HG03025 (cell line): ENCODE results near the gene S100A16.
A peak's percentile ranks its signal among the peaks of the same experiment; 100 is the strongest.

ENCODE experiments used
- ATAC-seq: cut with Tn5 transposase; IDR thresholded peaks from one replicate; pipeline ENCODE4 v1.9.1; 2021; ENCODE audit warnings: mild to moderate bottlenecking, moderate library complexity; ENCODE audit not compliant: unreplicated experiment, low FRiP score

S100A16 gene

DNA sequence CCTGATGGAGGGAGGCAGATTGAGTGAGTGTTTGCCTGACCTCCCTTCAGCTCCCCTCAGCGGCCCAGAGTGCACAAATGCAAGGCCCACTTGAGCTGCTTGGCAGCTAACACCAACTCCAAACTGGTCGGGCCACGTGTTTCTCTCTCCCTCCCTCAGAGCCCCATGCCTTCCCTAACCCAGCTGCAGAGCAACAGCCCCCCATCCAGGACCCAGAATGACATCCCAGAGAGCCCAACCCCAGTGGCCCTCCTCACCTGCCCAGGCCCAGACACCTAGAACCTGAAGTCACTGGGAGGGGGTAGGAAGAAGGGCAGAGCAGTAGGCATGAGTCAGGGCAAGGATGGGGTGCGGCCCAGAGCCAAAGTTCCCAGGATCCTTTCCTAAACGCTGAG lies 4.0 kb upstream of the S100A16 start:
- ATAC-seq: no peak

GRCh38 chr1:153616144-153616916 lies 3.4 kb upstream of the S100A16 start, which contains the start of gene S100A14:
S100A14 (minus strand) TSS chr1:153616325; CDS start chr1:153615858, 467 bp downstream.
- no peak for ATAC-seq

DNA sequence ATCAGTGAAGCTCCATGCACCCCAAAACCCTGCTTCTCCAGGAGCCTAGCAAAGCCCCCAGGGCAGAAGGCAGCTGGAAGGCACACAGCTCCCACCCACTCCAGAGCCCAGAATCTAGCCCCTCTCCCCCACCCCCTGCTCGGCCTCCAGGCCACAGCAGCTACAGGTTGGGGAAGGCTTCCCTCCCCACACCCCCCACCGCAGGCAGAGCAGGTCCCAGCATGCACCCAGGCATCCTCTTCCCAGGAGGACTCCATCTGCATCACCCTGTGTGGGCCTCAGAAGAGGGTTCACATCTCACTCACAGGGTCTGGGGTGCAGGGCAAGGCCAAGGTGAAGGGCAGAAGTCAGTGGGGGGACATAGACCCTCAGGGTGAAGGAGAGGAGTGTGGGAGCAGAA lies 2.5 kb upstream of the S100A16 start:
- ATAC-seq: no peak

DNA sequence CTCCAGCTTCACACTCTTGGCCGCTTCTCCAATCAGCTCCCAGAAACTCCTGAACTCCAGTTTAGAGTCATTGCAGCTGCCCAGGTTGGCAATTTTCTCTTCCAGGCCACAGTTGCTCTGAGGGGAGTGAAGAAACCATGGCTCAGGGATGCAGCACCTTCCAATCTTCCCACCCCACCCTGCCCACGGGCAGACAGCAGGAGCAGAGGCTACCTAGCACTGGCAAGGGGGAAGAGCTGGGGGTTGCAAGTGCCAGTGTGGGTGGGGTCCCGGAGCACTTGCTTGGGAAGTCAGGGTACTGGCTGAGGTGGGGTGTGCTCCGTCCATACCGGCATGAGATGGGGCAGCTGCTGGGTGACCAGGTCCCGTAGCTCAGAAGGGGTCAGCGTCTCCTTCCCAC lies 2.0 kb upstream of the S100A16 start:
- ATAC-seq: no peak

DNA sequence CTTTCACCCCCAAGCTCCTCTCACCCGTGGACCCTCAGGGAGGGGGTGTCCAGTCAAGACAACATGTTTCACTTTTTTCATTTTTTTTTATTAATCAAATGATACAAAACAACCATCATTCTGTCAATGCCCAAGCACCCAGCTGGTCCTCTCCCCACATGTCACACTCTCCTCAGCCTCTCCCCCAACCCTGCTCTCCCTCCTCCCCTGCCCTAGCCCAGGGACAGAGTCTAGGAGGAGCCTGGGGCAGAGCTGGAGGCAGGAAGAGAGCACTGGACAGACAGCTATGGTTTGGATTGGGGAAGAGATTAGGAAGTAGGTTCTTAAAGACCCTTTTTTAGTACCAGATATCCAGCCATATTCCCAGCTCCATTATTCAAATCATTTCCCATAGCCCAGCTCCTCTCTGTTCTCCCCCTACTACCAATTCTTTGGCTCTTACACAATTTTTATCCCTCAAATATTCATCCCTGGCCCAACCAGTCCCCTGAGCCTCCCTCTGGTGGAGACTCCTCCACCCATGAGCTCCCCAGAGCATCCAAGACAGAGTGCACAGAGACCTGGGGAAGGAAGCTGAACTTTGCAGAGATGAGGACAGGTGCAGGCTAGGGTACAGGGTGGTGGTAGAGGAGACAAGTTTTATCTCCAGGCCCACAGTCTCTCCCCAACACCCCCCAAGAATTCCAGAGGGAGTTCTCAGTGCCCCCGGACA lies 1.4 kb upstream of the S100A16 start:
- no peak for ATAC-seq

DNA sequence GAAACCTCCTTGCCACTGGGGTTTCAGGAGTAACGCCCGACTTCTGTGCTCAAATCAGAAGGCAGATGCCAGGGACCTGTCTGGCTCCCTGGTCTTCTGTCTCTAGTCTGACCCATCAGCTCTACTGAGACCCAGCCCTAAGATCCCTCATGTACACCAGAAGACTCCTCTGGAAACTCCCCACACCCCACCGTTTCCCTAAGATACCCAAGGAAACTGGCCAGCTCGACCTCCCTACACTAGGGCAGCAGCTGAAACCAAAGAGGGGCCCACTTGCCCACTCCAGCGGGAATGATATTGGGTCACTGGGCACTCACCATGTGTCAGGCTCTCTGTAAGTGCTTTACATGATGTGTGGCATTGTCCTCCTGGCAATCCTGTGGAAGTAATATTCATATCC lies 469 bp upstream of the S100A16 start:
- ATAC-seq: no peak

GRCh38 chr1:153612111-153612754 lies 704 bp downstream of the S100A16 start:
- no peak for ATAC-seq

DNA sequence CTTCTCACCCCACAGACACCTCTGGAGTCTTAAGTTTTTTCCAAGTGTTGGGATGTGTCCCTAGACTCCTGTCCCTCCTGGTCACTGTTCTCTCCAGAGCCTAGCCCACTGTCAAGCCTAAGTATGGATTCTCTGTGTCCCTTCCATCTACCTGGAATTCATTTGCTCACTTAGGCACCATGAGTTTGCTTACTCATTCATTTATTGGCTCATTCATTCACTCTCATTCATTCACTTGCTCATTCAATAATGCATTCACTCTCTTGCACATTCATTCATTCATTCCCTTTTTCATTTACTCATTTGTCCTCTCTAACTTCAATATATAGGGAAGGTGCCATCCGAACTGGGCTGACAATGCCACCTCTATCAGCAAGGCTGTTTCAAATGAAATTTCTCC lies 1.6 kb downstream of the S100A16 start:
- ATAC-seq: no peak

DNA sequence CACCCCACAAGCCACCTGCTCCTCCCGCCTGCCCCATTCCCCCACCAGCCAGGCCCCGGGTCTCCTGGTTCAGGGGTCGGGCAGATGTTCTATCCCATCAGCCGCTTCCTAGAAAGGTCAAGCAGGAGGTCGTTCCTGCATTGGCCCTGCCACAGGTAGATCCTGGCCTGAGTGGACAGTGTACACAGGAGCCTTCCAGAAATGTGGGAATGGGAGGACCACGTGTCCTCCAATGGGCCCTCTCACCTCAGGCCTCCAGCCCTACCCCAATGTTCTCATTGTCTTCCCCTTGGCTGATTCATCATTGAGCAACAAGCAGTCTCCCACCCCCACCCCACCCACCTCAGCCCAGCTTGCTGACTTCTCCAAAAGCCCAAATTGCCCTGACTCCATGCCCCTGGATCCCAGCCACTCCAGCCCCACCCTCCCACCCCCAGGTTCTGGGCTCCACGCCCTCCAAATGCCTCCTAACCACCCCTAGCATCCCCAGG lies 2.1 kb downstream of the S100A16 start:
- ATAC-seq: no peak

GRCh38 chr1:153610334-153610733 lies 2.6 kb downstream of the S100A16 start:
- ATAC-seq: no peak

DNA sequence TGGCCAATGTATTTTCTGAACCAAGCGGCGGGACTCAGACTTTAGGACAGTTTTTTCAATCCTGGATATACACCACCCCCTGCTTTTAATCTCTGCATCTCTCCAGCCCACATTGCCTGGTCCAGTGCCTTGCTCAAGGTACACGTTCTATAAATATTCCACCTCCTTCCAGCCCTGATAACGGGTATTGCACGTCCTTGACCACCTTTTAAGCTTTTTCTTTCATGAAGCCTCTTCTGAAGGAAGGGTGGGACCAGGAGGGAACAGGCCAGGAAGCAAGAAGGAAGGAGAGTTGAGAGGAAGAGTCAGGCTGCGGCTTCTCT lies 3.4 kb downstream of the S100A16 start:
- no peak for ATAC-seq

DNA sequence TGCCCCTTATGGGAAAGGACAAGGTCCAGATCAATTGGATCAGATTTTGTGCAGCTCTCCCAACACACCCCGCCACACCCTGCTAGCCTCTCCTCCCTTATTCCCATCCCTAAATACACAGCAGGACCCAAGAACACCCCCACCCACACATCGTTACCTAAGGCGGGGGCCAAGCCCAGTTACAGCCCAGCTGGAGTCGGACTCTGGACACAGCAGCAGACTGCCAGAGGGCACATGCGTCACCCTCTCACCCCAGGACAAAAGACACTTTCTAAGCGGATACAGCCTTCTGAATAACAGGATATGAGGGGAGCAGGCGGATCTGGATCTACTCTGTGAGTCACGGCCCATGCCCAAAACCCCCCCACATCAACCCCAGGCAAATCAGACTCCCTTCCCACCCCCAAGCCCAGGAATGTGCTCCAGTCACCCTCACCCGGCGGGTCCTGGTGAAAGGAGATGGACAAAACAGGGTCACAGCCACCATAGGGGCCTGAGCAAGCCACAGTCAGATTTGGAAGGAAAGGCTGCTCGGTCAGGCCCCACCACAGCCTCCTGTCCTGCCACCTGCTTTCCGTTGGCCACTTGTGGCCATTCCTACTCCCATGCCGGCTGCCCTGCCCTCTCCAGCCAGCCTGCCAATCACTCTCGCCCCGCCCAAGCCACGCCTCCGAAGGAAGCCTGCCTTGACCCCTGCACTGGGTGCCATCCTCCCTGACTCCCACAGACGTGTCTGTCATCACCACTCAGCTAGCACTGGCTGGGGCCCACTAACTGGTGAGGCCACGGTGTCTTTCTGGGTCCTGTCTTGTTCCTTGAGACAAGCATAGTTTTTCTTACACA lies 4.0 kb downstream of the S100A16 start:
- no peak for ATAC-seq

DNA sequence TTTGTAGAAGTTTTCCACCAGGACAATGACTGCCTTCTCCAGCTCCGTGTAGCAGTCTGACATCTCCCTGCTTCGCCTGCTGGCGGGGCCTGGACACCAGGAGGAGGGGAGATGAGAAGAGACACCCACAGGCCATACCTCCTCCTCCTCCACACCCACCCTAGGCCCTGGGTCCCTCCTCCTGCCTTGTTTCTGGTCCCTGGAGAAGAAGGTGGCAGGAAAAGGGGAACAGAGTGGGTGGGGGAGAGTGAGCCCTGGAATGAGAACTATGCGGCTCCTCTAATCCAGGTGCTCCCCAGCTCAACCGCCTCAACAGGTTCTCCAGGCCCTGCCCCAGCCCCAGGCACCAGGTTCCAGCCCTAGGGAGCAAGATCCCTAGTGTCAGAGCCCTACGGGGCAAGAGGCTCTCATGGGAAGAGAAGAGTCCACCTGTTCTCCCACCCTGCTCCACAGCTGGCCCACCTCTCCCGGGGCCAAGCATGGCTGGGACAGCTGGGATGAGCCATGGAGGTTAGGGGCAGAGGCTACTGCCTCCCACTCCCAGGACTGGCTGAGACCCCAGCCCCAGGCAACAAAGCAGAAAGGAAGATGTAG lies 4.8 kb downstream of the S100A16 start:
- no peak for ATAC-seq

DNA sequence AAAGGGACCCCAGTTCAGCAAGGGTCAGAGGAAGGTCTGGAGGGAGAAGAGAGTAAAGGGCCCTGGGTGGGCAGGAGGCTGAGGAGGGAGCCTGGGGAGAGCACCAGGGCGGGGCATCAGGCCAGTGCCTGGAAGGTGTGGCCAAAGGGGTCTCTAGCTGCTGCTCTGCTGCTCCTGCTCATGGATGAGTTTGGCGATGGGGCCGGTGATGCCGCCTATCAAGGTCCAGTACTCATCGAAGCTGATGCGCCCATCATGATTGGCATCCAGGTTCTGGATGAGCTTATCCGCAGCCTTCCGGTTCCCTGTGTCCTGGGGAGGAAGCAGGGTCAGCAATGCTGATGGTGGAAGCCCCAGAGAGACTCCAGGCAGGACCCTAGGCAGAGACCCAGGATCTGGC lies 5.6 kb downstream of the S100A16 start:
- ATAC-seq: no peak

DNA sequence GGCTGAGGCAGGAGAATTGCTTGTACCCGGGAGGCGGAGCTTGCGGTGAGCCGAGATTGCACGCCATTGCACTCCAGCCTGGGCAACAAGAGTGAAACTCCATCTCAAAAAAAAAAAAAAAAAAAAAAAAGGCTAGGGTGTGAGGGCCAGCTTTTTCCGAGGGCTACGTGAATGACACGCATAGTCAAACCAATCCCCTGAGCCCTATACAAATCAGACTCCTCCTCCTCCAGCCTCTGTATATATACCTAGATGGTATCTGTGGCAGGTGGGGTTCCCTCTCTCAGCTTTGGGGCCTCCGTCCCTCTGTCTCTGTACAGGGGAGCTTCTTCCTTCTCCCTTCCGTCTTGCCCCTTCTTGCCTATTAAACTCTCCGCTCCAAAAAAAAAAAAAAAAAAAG lies 6.7 kb downstream of the S100A16 start:
- ATAC-seq: no peak

- ATAC-seq: no peak
Measured at GRCh38 chr1:153602749-153603148, 10.2 kb downstream of the S100A16 start.

DNA sequence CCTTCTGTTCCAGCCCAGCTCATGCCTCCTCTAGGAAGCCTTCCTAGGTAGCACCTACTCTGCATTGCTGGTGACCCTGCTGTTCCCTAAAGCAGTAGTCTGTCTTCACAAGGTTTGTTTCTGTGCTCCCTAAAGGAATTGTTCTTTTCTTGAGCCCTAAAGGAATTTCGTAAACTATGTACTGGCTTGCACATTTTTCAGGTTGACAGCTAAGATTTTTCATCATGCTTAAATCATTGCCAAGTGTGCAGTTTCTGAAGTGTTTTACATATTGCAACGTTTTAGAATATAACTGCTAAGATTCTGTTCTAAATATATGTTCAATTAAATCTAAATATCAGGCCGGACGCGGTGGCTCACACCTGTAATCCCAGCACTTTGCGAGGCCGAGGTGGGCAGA lies 13.1 kb downstream of the S100A16 start:
- no peak for ATAC-seq

DNA sequence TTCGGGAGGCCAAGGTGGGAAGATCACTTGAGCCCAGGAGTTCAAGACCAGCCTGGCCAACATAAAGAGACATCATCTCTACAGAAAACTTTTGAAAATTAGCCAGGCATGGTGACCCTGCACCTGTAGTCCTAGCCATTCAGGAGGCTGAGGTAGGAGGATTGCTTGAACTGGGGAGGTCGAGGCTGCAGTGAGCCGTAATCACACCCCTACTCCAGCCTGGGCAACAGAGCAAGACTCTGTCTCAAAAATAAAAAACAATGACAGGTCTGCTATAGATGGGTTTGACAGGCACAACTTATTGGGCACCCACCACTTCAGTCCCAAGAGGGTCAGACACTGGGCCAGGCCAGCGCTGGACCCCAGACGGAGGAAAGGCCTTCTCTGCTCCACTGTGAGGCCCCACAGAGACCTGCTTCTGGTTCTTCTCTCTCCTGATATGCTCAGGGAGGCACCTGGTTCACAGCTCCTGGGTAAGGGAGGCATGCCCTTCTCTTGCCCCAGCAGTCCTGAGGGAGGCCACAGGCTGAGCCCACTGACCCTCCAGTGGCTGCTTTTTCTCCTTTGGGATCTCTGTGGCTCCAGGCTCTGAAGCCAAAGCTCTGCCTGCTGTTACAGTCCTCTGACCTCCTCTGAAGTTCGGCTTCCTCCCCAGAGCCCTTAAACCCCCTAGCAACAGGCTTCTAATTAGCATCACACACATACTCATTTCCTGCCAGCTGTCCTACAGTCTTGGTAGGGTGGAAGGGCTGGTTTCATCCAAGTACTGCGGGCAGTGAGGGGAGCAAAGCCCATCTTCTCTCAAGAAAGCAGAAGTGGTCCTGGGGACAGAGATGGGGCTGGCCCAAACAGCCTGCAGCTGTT lies 14.4 kb downstream of the S100A16 start:
- ATAC-seq: peak; percentile 95

DNA sequence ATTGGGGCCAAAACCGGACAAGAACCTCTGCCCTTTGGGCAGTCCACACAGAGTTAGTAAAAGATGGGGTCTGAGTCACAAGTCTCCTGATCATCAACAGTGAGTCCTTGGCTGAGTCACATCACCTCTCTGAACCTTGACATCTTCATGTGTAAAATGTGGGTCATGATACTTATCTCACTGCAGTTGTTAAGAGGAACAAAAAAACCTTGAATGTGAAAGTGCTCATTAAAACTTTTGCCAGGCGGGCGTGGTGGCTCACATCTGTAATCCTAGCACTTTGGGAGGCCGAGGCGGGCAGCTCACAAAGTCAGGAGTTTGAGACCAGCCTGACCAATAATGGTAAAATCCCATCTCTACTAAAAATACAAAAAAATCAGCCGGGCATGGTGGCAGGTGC lies 15.7 kb downstream of the S100A16 start:
- ATAC-seq: no peak
